HG03159 (cell line): ENCODE results near the gene RNF215.
"Not testable (repeated sequence)": the region's sequence is repeated elsewhere in the genome, so short reads cannot be mapped to it uniquely, and the experiment has no call there.

Source experiments
- ATAC-seq: cut with Tn5 transposase; IDR thresholded peaks from one replicate; pipeline ENCODE4 v1.9.1; 2021; ENCODE audit warnings: mild to moderate bottlenecking, moderate library complexity; ENCODE audit not compliant: unreplicated experiment

Gene RNF215

GRCh38 chr22:30421695-30422480 is 34.7 kb upstream of the RNF215 start:
- ATAC-seq = no peak

GRCh38 chr22:30420347-30421125 is 33.3 kb upstream of the RNF215 start:
- ATAC-seq = no peak

GRCh38 chr22:30416837-30417236 is 29.6 kb upstream of the RNF215 start:
- ATAC-seq = no peak

- ATAC-seq = no peak
These were observed 29.2 kb upstream of the RNF215 start for GRCh38 chr22:30416403-30416802.

- ATAC-seq = no peak
These were observed 27.4 kb upstream of the RNF215 start for GRCh38 chr22:30414525-30415047.

- no peak for ATAC-seq
These were observed 26.7 kb upstream of the RNF215 start for GRCh38 chr22:30413745-30414524.

GRCh38 chr22:30413001-30413400 is 25.8 kb upstream of the RNF215 start:
- ATAC-seq = no peak

GRCh38 chr22:30411780-30412179 is 24.6 kb upstream of the RNF215 start:
- ATAC-seq = no peak

GRCh38 chr22:30408388-30409102 is 21.3 kb upstream of the RNF215 start:
- no peak for ATAC-seq

GRCh38 chr22:30406400-30406799 is 19.2 kb upstream of the RNF215 start:
- ATAC-seq = no peak

- ATAC-seq = no peak
These were observed 18.5 kb upstream of the RNF215 start for GRCh38 chr22:30405731-30406130.

- no peak for ATAC-seq
These were observed 17.1 kb upstream of the RNF215 start for GRCh38 chr22:30404307-30404706.

GRCh38 chr22:30402766-30403104 is 15.5 kb upstream of the RNF215 start:
- ATAC-seq = not testable (repeated sequence)

- no peak for ATAC-seq
These were observed 15.0 kb upstream of the RNF215 start for GRCh38 chr22:30402028-30402765.

GRCh38 chr22:30401024-30401423 is 13.8 kb upstream of the RNF215 start:
- ATAC-seq = not testable (repeated sequence)

- no peak for ATAC-seq
These were observed 12.9 kb upstream of the RNF215 start for GRCh38 chr22:30400159-30400558.

GRCh38 chr22:30399718-30400117 is 12.5 kb upstream of the RNF215 start:
- no peak for ATAC-seq

- ATAC-seq = no peak
These were observed 11.8 kb upstream of the RNF215 start for GRCh38 chr22:30398685-30399680.
